Liver (tissue), 9 donors: ENCODE data around the gene LIMD2. TPM values are rescaled to one million over a fixed set of nuclear protein-coding genes. Genes with fewer than 3 reads are reported as not detected.

Experiments
- DNase-seq: peaks from one replicate; pipeline ENCODE4 v3.0.0-alpha.2; 2017; ENCODE audit warnings: low spot score
- H3K27ac ChIP-seq, 2 donors: one replicate each; pipeline ENCODE4 v1.7.0; 2013; ENCODE audit warnings: inconsistent platforms in 2 of 2, low read length in 2 of 2, control low read depth in 1 of 2, low read depth in 1 of 2, mild to moderate bottlenecking in 1 of 2
- H3K27me3 ChIP-seq, 4 donors: one replicate each; pipeline versions ENCODE4 v1.6.1 to v1.7.0; 2013; ENCODE audit warnings: low read length in 3 of 4, inconsistent platforms in 1 of 4, mild to moderate bottlenecking in 1 of 4, moderate library complexity in 1 of 4; ENCODE audit not compliant: control insufficient read depth in 4 of 4, insufficient read depth in 4 of 4
- H3K36me3 ChIP-seq, 4 donors: one replicate each; pipeline versions ENCODE4 v1.6.1 to v1.7.0; 2013; ENCODE audit warnings: low read length in 3 of 4, mild to moderate bottlenecking in 3 of 4, low read depth in 1 of 4, moderate library complexity in 1 of 4; ENCODE audit not compliant: control insufficient read depth in 4 of 4, insufficient read depth in 3 of 4
- H3K4me1 ChIP-seq, 4 donors: one replicate each; pipeline versions ENCODE4 v1.6.1 to v1.7.0; 2013; ENCODE audit warnings: low read length in 3 of 4, mild to moderate bottlenecking in 3 of 4, moderate library complexity in 1 of 4; ENCODE audit not compliant: control insufficient read depth in 4 of 4, insufficient read depth in 4 of 4
- H3K4me3 ChIP-seq, 3 donors: one replicate each; pipeline versions ENCODE4 v1.6.1 to v1.7.0; 2013; ENCODE audit warnings: low read length in 3 of 3, control low read depth in 1 of 3, low read depth in 1 of 3, mild to moderate bottlenecking in 1 of 3
- H3K9ac ChIP-seq, 2 donors: one replicate each; pipeline ENCODE4 v1.7.0; 2013; ENCODE audit warnings: low read length in 2 of 2, mild to moderate bottlenecking in 2 of 2, moderate library complexity in 2 of 2, control low read depth in 1 of 2, low read depth in 1 of 2
- H3K9me3 ChIP-seq, 4 donors: one replicate each; pipeline versions ENCODE4 v1.6.1 to v1.7.0; 2013; ENCODE audit warnings: low read length in 3 of 4; ENCODE audit not compliant: control insufficient read depth in 4 of 4
- ATF3 ChIP-seq: IDR thresholded peaks from 2 replicates; pipeline ENCODE4 v1.6.1; 2016; ENCODE audit warnings: antibody characterized with exemption
- CTCF ChIP-seq: fragments of 150-350 bp; IDR thresholded peaks from 2 replicates; pipeline ENCODE4 v1.5.1; 2017; ENCODE audit warnings: improper control_type of control experiment, low read depth, low read length; ENCODE audit not compliant: missing input control
- EGR1 ChIP-seq, 2 donors: IDR thresholded peaks; 2 replicates each; pipeline ENCODE4 v1.6.1; 2016 to 2018; ENCODE audit warnings: antibody characterized with exemption in 2 of 2, low read depth in 2 of 2
- FOXA1 ChIP-seq: IDR thresholded peaks from 2 replicates; pipeline ENCODE4 v1.6.1; 2016; ENCODE audit warnings: antibody characterized with exemption
- FOXA2 ChIP-seq: IDR thresholded peaks from 2 replicates; pipeline ENCODE4 v1.6.1; 2016; ENCODE audit warnings: antibody characterized with exemption
- GABPA ChIP-seq, 2 donors: IDR thresholded peaks in 1 of 2; conservative IDR thresholded peaks in 1 of 2; 2 replicates each; pipeline ENCODE4 v1.6.1; 2016; ENCODE audit warnings: antibody characterized with exemption in 2 of 2, mild to moderate bottlenecking in 1 of 2, moderate library complexity in 1 of 2
- HNF4A ChIP-seq, 2 donors: conservative IDR thresholded peaks; 2 replicates each; pipeline ENCODE4 v1.6.1; 2016; ENCODE audit warnings: antibody characterized with exemption in 2 of 2, mild to moderate bottlenecking in 2 of 2
- HNF4G ChIP-seq: IDR thresholded peaks from 2 replicates; pipeline ENCODE4 v1.6.1; 2016; ENCODE audit warnings: antibody characterized with exemption
- JUND ChIP-seq, 2 donors: IDR thresholded peaks; 2 replicates each; pipeline ENCODE4 v1.6.1; 2016; ENCODE audit warnings: antibody characterized with exemption in 2 of 2
- MAX ChIP-seq: IDR thresholded peaks from 2 replicates; pipeline ENCODE4 v1.6.1; 2016; ENCODE audit warnings: antibody characterized with exemption
- NR2F2 ChIP-seq: IDR thresholded peaks from 2 replicates; pipeline ENCODE4 v1.6.1; 2016; ENCODE audit warnings: antibody characterized with exemption
- RAD21 ChIP-seq, 2 donors: IDR thresholded peaks; 2 replicates each; pipeline ENCODE4 v1.6.1; 2016; ENCODE audit warnings: antibody characterized with exemption in 2 of 2, mild to moderate bottlenecking in 2 of 2
- REST ChIP-seq: IDR thresholded peaks from 2 replicates; pipeline ENCODE4 v1.6.1; 2016; ENCODE audit warnings: antibody characterized with exemption, mild to moderate bottlenecking
- RXRA ChIP-seq, 2 donors: IDR thresholded peaks; 2 replicates each; pipeline ENCODE4 v1.6.1; 2017 to 2018; ENCODE audit warnings: antibody characterized with exemption in 2 of 2, mild to moderate bottlenecking in 1 of 2
- SP1 ChIP-seq: IDR thresholded peaks from 2 replicates; pipeline ENCODE4 v1.6.1; 2018; ENCODE audit warnings: antibody characterized with exemption, mild to moderate bottlenecking
- TAF1 ChIP-seq: conservative IDR thresholded peaks from 2 replicates; pipeline ENCODE4 v1.6.1; 2016; ENCODE audit warnings: antibody characterized with exemption, mild to moderate bottlenecking
- YY1 ChIP-seq: IDR thresholded peaks from 2 replicates; pipeline ENCODE4 v1.6.1; 2016; ENCODE audit warnings: antibody characterized with exemption, mild to moderate bottlenecking
- ZBTB33 ChIP-seq: IDR thresholded peaks from 2 replicates; pipeline ENCODE4 v1.6.1; 2016; ENCODE audit warnings: antibody characterized with exemption
- WGBS: extraction: QIAGEN DNeasy Blood & Tissue Kit; methylation state at CpG from one replicate; pipeline ENCODE4 v1.1.7; 2013; 5-methylcytosine and 5-hydroxymethylcytosine counted together
- polyA plus RNA-seq, 2 donors: library from polyadenylated mRNA; stranded (reverse) in 1 of 2; unstranded in 1 of 2; fragments of 200-250 nt in 1 of 2; fragments of >200 nt in 1 of 2; fragmentation: Nextera tagmentation in 1 of 2; extraction: Ambion mirVana in 1 of 2; gene quantifications; one replicate each; pipeline versions ENCODE4 v1.2.1 to v1.2.3, GENCODE V29; 2013 to 2015
- total RNA-seq, 2 donors: library from RNA; depleted of rRNA; stranded (reverse); fragments of >200 nt; gene quantifications; one replicate each; pipeline ENCODE4 v1.2.3, GENCODE V29; 2014
- donor health status: healthy.
- donor health status: healthy.
- donor health status: healthy.
- donor health status: healthy.
- donor health status: healthy.

LIMD2 gene
- total and polyA plus RNA-seq, 4 donors = 5.9 to 24.2 (median 7.9) TPM

GRCh38 chr17:63741408-63742173 is 41.7 kb upstream of the LIMD2 start, which contains the start of gene STRADA:
TSS of gene STRADA (minus strand) at chr17:63741799. CDS start at chr17:63728369, 13,430 bp downstream.
- peak within 1 kb of the TSS; percentile 86 to 89 for H3K27ac ChIP-seq
- no peaks in the 10 kb centered on the region for H3K9me3 ChIP-seq
- under 1% methylated on average over 61 of the region's 61 CpGs for WGBS
- peaks cover 1 to 23% (median 12%) of the 10 kb centered on the region in 4 donors for H3K4me1 ChIP-seq
- peaks cover 2 to 8% (median 5%) of the 10 kb centered on the region in 4 donors for H3K36me3 ChIP-seq
- TF ChIP-seq ATF3 = no peak
- TF ChIP-seq FOXA2 = no peak
- TF ChIP-seq JUND (IDR thresholded peaks at IDR 0.05) = no peak
- no peak for TF ChIP-seq CTCF
- TF ChIP-seq RAD21 (IDR thresholded peaks at IDR 0.05) = peak; percentile 44 to 49
- TF ChIP-seq ZBTB33 = no peak
- TF ChIP-seq TAF1 = peak; percentile 60
- peak; percentile 99 for TF ChIP-seq EGR1 (IDR thresholded peaks at IDR 0.05; ENCODE audit: low read depth in 2 of 2)
- TF ChIP-seq HNF4A (conservative IDR thresholded peaks at IDR 0.05) = peak in 1 of 2 donors; percentile 16
- no peak for TF ChIP-seq NR2F2
- peak; percentile 81 for TF ChIP-seq REST
- TF ChIP-seq FOXA1 = no peak
- peak; percentile 12 to 13 for TF ChIP-seq RXRA (IDR thresholded peaks at IDR 0.05)
- peak; percentile 77 for TF ChIP-seq YY1
- peak; percentile 66 for TF ChIP-seq SP1
- TF ChIP-seq GABPA (IDR thresholded peaks at IDR 0.05 in 1 of 2, conservative IDR thresholded peaks at IDR 0.05 in 1 of 2) = peak; percentile 28 to 85
- no peak for TF ChIP-seq HNF4G
- peak; percentile 62 for TF ChIP-seq MAX
- no peaks in the 10 kb centered on the region for H3K27me3 ChIP-seq
- DNase-seq = peak; percentile 97
- peak within 1 kb of the TSS; percentile 80 to 84 for H3K9ac ChIP-seq
- H3K4me3 ChIP-seq = peak within 1 kb of the TSS; percentile 64 to 81 (median 67)
